Astrocyte (in vitro differentiated cells and primary cell): ENCODE measurements around the gene OR52E6.

ENCODE experiments used
- EZH2 ChIP-seq: IDR thresholded peaks from 2 replicates; pipeline ENCODE4 v1.6.1; 2012; ENCODE audit warnings: mild to moderate bottlenecking, low read length, inconsistent platforms; ENCODE audit not compliant: insufficient read depth
- TF ChIP-seq, protein P1 (sequence below): IDR thresholded peaks from 2 replicates; pipeline ENCODE4 v1.5.1; 2011; ENCODE audit warnings: low read depth, mild to moderate bottlenecking, inconsistent platforms, low read length, moderate library complexity; ENCODE audit not compliant: insufficient read depth

- TF ChIP-seq, protein P1, sequence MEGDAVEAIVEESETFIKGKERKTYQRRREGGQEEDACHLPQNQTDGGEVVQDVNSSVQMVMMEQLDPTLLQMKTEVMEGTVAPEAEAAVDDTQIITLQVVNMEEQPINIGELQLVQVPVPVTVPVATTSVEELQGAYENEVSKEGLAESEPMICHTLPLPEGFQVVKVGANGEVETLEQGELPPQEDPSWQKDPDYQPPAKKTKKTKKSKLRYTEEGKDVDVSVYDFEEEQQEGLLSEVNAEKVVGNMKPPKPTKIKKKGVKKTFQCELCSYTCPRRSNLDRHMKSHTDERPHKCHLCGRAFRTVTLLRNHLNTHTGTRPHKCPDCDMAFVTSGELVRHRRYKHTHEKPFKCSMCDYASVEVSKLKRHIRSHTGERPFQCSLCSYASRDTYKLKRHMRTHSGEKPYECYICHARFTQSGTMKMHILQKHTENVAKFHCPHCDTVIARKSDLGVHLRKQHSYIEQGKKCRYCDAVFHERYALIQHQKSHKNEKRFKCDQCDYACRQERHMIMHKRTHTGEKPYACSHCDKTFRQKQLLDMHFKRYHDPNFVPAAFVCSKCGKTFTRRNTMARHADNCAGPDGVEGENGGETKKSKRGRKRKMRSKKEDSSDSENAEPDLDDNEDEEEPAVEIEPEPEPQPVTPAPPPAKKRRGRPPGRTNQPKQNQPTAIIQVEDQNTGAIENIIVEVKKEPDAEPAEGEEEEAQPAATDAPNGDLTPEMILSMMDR: no peak
- no peak for TF ChIP-seq EZH2
These were observed 4.0 kb downstream of the OR52E6 start for GRCh38 chr11:5837695-5838094.
